Ovary (tissue), 3 donors: ENCODE results near the gene COL4A1.

ENCODE experiments used
- POLR2A ChIP-seq: fragments of 450-650 bp; IDR thresholded peaks from one replicate; pipeline ENCODE4 v1.6.1; 2017; ENCODE audit warnings: antibody characterized with exemption, mild to moderate bottlenecking, moderate library complexity
- TF ChIP-seq, protein P1 (sequence below), 3 donors: fragments of 450-650 bp in 2 of 3; fragments of 200-600 bp in 1 of 3; IDR thresholded peaks; one replicate each; pipeline versions ENCODE4 v1.5.1 to v1.8.0; 2016 to 2022; ENCODE audit warnings: antibody characterized with exemption in 3 of 3, mild to moderate bottlenecking in 1 of 3
- donor health status: DM: no; HTN: no; CAD: no.

DNA sequence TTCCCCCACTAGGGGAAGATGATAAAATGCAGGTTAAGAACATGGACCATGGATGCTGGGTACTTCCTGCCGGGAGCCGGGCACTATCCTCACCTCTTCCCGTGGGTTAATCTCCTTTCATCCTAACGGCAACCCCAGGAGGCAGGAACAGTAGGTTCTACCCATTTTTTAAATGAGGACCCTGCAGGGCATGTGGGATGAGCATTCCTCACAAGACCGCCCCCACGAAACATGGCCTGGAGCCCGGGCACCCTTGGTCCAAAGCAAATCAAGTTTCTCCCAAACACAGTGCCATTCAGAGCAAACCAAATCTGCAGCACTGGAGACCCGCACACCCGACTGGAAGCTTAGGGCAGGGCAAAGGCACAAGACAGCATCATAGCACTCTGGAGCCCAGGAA, 35.5 kb upstream of the COL4A1 start:
- no peak for TF ChIP-seq POLR2A
- TF ChIP-seq, protein P1, sequence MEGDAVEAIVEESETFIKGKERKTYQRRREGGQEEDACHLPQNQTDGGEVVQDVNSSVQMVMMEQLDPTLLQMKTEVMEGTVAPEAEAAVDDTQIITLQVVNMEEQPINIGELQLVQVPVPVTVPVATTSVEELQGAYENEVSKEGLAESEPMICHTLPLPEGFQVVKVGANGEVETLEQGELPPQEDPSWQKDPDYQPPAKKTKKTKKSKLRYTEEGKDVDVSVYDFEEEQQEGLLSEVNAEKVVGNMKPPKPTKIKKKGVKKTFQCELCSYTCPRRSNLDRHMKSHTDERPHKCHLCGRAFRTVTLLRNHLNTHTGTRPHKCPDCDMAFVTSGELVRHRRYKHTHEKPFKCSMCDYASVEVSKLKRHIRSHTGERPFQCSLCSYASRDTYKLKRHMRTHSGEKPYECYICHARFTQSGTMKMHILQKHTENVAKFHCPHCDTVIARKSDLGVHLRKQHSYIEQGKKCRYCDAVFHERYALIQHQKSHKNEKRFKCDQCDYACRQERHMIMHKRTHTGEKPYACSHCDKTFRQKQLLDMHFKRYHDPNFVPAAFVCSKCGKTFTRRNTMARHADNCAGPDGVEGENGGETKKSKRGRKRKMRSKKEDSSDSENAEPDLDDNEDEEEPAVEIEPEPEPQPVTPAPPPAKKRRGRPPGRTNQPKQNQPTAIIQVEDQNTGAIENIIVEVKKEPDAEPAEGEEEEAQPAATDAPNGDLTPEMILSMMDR (IDR thresholded peaks at IDR 0.05): no peak
